PC-3 (cell line): ENCODE results near the gene LYG2. TPM values are rescaled to one million over a fixed set of nuclear protein-coding genes. Genes with fewer than 3 reads are reported as not detected.
"Not testable (repeated sequence)": the region's sequence is repeated elsewhere in the genome, so short reads cannot be mapped to it uniquely, and the experiment has no call there.

Source experiments
- ATAC-seq: fragments of 200-7000 bp; cut with Tn5 transposase; 2 replicates; pipeline ENCODE4 v1.9.1; 2020; ENCODE audit warnings: mild to moderate bottlenecking, moderate library complexity
- Bru-seq: library from RNA; stranded (reverse); fragments of 400-500 nt; gene quantifications from one replicate; lab custom pipeline; 2021; lab: Mats Ljungman, UMichigan
- BruChase-seq, 2 experiments: library from RNA; stranded (reverse); fragments of 400-500 nt; gene quantifications; one replicate each; lab custom pipeline; 2021; lab: Mats Ljungman, UMichigan
- BruUV-seq: library from RNA; stranded (reverse); fragments of 400-500 nt; replicated peaks from 2 replicates; lab custom pipeline; 2021; lab: Mats Ljungman, UMichigan
- CTCF ChIA-PET: fragments of 300-600 bp; sonication (Branson Sonifier 250); formaldehyde crosslinking; loops from one replicate; lab custom pipeline; 2022; ENCODE audit warnings: antibody characterized with exemption; lab: Charles Lee
- POLR2A ChIA-PET: fragments of 300-600 bp; sonication (Branson Sonifier 250); formaldehyde crosslinking; loops from one replicate; lab custom pipeline; 2022; ENCODE audit warnings: antibody characterized with exemption; ENCODE audit not compliant: unreplicated experiment; lab: Charles Lee
- DNase-seq: peaks from one replicate; pipeline ENCODE4 v3.0.0-alpha.2; 2015
- H2AFZ ChIP-seq: fragments of 300-600 bp; sonication (generic); 2 replicates; pipeline ENCODE4 v1.6.0; 2016; ENCODE audit warnings: antibody characterized with exemption, low read length
- H3F3A ChIP-seq: fragments of 300-600 bp; sonication (generic); one replicate; pipeline ENCODE4 v1.6.0; 2017; ENCODE audit warnings: antibody characterized with exemption, low read length, control low read depth, mild to moderate bottlenecking; ENCODE audit not compliant: unreplicated experiment
- H3K27ac ChIP-seq: fragments of 300-600 bp; sonication (generic); 2 replicates; pipeline ENCODE4 v1.5.1; 2016; ENCODE audit warnings: mild to moderate bottlenecking, low read length
- H3K27me3 ChIP-seq: fragments of 300-600 bp; sonication (generic); 2 replicates; pipeline ENCODE4 v1.6.1; 2016; ENCODE audit warnings: low read length, mixed read lengths
- H3K36me3 ChIP-seq: fragments of 300-600 bp; sonication (generic); 2 replicates; pipeline ENCODE4 v1.6.1; 2016; ENCODE audit warnings: low read depth, mixed run types, low read length, mixed read lengths
- H3K4me1 ChIP-seq: fragments of 300-600 bp; sonication (generic); 2 replicates; pipeline ENCODE4 v1.5.1; 2016; ENCODE audit warnings: low read length; ENCODE audit not compliant: insufficient read depth
- H3K4me2 ChIP-seq: fragments of 300-600 bp; sonication (generic); 2 replicates; pipeline ENCODE4 v1.6.0; 2016; ENCODE audit warnings: low read length
- H3K4me3 ChIP-seq: fragments of 300-600 bp; sonication (generic); 2 replicates; pipeline ENCODE4 v1.5.1; 2016; ENCODE audit warnings: mild to moderate bottlenecking, low read length, mixed read lengths
- H3K79me2 ChIP-seq: fragments of 300-600 bp; sonication (generic); 2 replicates; pipeline ENCODE4 v1.6.1; 2017; ENCODE audit warnings: low read length, mixed read lengths
- H3K9ac ChIP-seq: fragments of 300-600 bp; sonication (generic); 2 replicates; pipeline ENCODE4 v1.6.0; 2016; ENCODE audit warnings: mild to moderate bottlenecking, low read length
- H3K9me2 ChIP-seq: fragments of 300-600 bp; sonication (generic); replicated peaks from 2 replicates; pipeline ENCODE4 v1.6.1; 2016; ENCODE audit warnings: mixed run types, low read length, mixed read lengths
- H3K9me3 ChIP-seq: fragments of 300-600 bp; sonication (generic); 2 replicates; pipeline ENCODE4 v1.6.1; 2016; ENCODE audit warnings: low read length, mixed read lengths
- H4K20me1 ChIP-seq: fragments of 300-600 bp; sonication (generic); 2 replicates; pipeline ENCODE4 v1.6.1; 2016; ENCODE audit warnings: low read length, mixed read lengths
- EZH2 ChIP-seq: fragments of 300-600 bp; sonication (generic); IDR thresholded peaks from one replicate; pipeline ENCODE4 v1.6.1; 2017; ENCODE audit warnings: antibody characterized with exemption, mild to moderate bottlenecking, low read length; ENCODE audit not compliant: unreplicated experiment
- EZH2phosphoT487 ChIP-seq: fragments of 300-600 bp; sonication (generic); IDR thresholded peaks from 2 replicates; pipeline ENCODE4 v1.6.1; 2018; ENCODE audit warnings: mild to moderate bottlenecking, antibody characterized with exemption, low read length, borderline replicate concordance
- intact Hi-C: fragments of 100-400 bp; cut with micrococcal nuclease; formaldehyde crosslinking; loops from 2 replicates; pipeline ENCODE4 v1.9.0; 2023
- long read RNA-seq: library from polyadenylated mRNA; unstranded; transcript quantifications from one replicate; pipeline ENCODE4 v2.0.0, GENCODE V29; 2021; ENCODE audit not compliant: unreplicated experiment
- total RNA-seq: library from RNA; depleted of rRNA; stranded (reverse); fragments of >200 nt; gene quantifications from 2 replicates; pipeline ENCODE4 v1.2.3, GENCODE V29; 2014; rRNA removed
- TF ChIP-seq, protein P1 (sequence below): fragments of 300-600 bp; sonication (generic); conservative IDR thresholded peaks from 2 replicates; pipeline ENCODE4 v1.5.1; 2017; ENCODE audit warnings: antibody characterized with exemption, low read depth, mild to moderate bottlenecking, low read length

The LYG2 gene, protein sequence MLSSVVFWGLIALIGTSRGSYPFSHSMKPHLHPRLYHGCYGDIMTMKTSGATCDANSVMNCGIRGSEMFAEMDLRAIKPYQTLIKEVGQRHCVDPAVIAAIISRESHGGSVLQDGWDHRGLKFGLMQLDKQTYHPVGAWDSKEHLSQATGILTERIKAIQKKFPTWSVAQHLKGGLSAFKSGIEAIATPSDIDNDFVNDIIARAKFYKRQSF
- total RNA-seq (not detected in 2 replicates), Bru-seq, nascent RNA (percentile 15 among the genes with signal in this experiment), BruChase-seq, experiment 1, labeled RNA remaining after a 6-hour chase (percentile 26 among the genes with signal in this experiment), BruChase-seq, experiment 2, labeled RNA remaining after a 2-hour chase (percentile 22 among the genes with signal in this experiment)
- long read RNA-seq: 0 reads

DNA sequence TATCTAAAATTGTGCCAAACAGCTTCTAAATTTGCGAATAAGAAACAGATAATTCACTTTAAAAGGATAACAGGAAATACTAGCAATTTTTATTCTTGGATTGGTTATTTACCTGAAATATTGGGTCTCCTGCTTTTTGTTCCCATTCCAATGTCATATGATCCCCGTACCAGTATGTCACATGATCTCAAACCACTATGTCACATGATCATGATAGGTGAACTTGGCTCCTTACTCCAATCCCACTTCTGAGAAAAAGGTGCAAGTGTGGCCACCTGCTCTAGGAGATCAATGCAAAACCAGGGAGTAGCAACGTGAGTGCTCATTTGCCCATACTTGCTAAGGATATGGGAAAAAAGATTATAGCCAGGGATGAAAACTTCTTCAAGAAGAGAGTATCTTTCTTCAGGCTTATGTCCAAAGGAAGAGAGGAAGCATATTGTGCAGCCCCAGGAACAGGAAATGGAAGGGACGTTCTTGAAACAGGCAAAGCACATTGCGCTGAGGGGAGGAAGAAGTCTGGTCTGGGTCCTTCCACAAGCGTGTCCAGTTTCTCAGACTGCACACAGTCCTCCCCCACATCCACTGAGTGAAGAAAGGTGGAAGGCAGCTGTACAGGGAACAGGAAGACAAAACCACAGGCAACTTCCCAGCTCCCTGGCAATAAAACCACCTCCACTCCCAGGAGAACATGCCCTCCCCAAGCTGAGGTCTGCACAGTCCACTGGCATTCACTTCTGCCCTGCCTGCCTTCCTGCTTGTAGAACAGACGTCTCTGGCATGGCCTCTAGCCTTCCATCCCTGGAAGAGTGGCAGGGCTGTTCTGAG is at the start of gene LYG2:
Gene LYG2, minus strand, starts transcription at position 176 of the 828 bp plus-strand sequence. CDS start 1,406 bp downstream, outside the sequence.
- peak within 1 kb of the TSS; percentile 9 for H3K4me2 ChIP-seq
- ChIA-PET POLR2A (no interaction called here), CTCF (no interaction called here)
- H3K79me2 ChIP-seq: no peaks in the 10 kb centered on the region
- no peak within 1 kb of the TSS for H3K9ac ChIP-seq
- H3K27me3 ChIP-seq: no peaks in the 10 kb centered on the region
- H3K9me2 ChIP-seq: no peaks in the 10 kb centered on the region
- intact Hi-C loops: loop anchor here (1.0 kb wide), 1 partner anchor 32 kb away; no protein-coding TSS in a partner anchor
- H3K4me3 ChIP-seq: no peak within 1 kb of the TSS
- ATAC-seq (no peak), DNase-seq (no peak)
- H3F3A ChIP-seq: no peaks in the 10 kb centered on the region
- no TSS peak for BruUV-seq
- H3K27ac ChIP-seq: peak within 1 kb of the TSS; percentile 43
- no peaks in the 10 kb centered on the region for H3K36me3 ChIP-seq
- no peaks in the 10 kb centered on the region for H4K20me1 ChIP-seq
- TF ChIP-seq EZH2: no peak
- no peak for TF ChIP-seq EZH2phosphoT487
- TF ChIP-seq, protein P1, sequence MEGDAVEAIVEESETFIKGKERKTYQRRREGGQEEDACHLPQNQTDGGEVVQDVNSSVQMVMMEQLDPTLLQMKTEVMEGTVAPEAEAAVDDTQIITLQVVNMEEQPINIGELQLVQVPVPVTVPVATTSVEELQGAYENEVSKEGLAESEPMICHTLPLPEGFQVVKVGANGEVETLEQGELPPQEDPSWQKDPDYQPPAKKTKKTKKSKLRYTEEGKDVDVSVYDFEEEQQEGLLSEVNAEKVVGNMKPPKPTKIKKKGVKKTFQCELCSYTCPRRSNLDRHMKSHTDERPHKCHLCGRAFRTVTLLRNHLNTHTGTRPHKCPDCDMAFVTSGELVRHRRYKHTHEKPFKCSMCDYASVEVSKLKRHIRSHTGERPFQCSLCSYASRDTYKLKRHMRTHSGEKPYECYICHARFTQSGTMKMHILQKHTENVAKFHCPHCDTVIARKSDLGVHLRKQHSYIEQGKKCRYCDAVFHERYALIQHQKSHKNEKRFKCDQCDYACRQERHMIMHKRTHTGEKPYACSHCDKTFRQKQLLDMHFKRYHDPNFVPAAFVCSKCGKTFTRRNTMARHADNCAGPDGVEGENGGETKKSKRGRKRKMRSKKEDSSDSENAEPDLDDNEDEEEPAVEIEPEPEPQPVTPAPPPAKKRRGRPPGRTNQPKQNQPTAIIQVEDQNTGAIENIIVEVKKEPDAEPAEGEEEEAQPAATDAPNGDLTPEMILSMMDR: no peak
- no peak within 1 kb of the TSS for H2AFZ ChIP-seq
- no peaks in the 10 kb centered on the region for H3K9me3 ChIP-seq
- H3K4me1 ChIP-seq: peaks cover 14% of the 10 kb centered on the region

DNA sequence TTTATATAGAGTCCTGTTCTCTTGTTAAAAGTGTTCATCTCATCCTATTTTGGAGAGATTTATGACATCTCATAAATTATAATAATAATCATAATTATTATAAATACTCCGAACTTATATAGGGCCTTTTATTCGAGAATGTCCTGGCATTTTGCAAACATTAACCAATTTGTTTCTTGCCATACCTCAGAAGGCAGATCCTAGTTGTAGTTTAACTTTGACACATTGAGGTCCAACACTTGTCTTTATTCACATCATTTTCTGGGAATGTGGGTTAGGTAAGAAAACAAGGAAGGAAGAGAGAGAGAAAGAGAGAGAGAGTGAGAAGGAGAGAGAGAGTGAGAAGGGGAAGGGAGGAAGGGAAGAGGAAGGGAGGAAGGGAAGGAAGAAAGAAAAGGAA is 45.6 kb upstream of the LYG2 start, which contains the start of gene LYG1:
Gene LYG1, minus strand, starts transcription at position 101 of the 400 bp plus-strand sequence. CDS start 5,527 bp downstream, outside the sequence.
- intact Hi-C loops: not testable (repeated sequence)

DNA sequence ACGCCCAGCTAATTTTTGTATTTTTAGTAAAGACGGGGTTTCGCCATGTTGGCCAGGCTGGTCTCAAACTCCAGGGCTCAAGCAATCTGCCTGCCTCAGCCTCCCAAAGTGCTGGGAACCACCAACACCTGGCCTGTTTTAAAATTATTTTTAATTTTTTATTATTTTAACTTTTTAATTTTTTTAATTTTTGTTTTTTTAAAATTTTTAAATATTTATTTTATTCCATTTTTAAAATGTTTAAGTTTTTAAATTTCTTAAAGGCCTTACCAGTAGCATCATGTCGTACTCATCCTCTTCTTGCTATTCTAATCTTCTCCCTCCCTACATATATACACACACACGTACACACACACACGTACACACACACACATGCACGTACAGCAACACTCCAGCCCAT is 44.1 kb upstream of the LYG2 start:
- ChIA-PET POLR2A (no interaction called here), CTCF (no interaction called here)
- Histone ChIP-seq H3K4me2 (no peak overlapping the region), H3K27ac (no peak overlapping the region), H4K20me1 (no peaks in the 10 kb centered on the region), H3K9me2 (no peaks in the 10 kb centered on the region), H3K79me2 (no peaks in the 10 kb centered on the region), H3K4me3 (no peak overlapping the region), H3K36me3 (no peaks in the 10 kb centered on the region), H2AFZ (no peak overlapping the region), H3K27me3 (no peaks in the 10 kb centered on the region), H3K9ac (no peak overlapping the region), H3F3A (no peaks in the 10 kb centered on the region), H3K4me1 (no peaks in the 10 kb centered on the region), H3K9me3 (no peaks in the 10 kb centered on the region)
- DNase-seq (no peak), ATAC-seq (no peak)
- no peak for TF ChIP-seq EZH2
- TF ChIP-seq, protein P1: no peak
- TF ChIP-seq EZH2phosphoT487: no peak
- intact Hi-C loops: no loop called here
- BruUV-seq: no TSS peak

More for the DNA sequence above, 45.6 kb upstream of the LYG2 start, which contains the start of gene LYG1:
- H3K27ac ChIP-seq, H3K79me2 ChIP-seq, H3F3A ChIP-seq, H3K4me3 ChIP-seq, H3K4me1 ChIP-seq, H3K9me3 ChIP-seq, BruUV-seq, H3K9ac ChIP-seq, H3K4me2 ChIP-seq, H4K20me1 ChIP-seq, H3K9me2 ChIP-seq, POLR2A ChIA-PET, H2AFZ ChIP-seq, ATAC-seq, CTCF ChIA-PET, DNase-seq, H3K27me3 ChIP-seq, H3K36me3 ChIP-seq: not testable (repeated sequence)
